Cardiac fibroblast (primary cell): ENCODE measurements around the gene PCDHGC3.

ENCODE experiments used
- DNase-seq, 2 donors: peaks; one replicate each; pipeline versions ENCODE4 v3.0.0 to v3.0.0-alpha.2; 2010; ENCODE audit warnings: low read depth in 2 of 2
- H3K4me3 ChIP-seq, 2 donors: replicated peaks in 1 of 2; 1 replicate in 1 of 2; 2 replicates in 1 of 2; pipeline ENCODE4 v1.5.1; 2011; ENCODE audit warnings: low read depth in 2 of 2, low read length in 2 of 2, mild to moderate bottlenecking in 2 of 2, moderate library complexity in 1 of 2
- CTCF ChIP-seq: IDR thresholded peaks from one replicate; pipeline ENCODE4 v1.5.1; 2011; ENCODE audit warnings: low read depth, mild to moderate bottlenecking, low read length, inconsistent platforms

PCDHGC3 gene

GRCh38 chr5:141437221-141437620, 38.5 kb upstream of the PCDHGC3 start:
- no peak for TF ChIP-seq CTCF
- no peak overlapping the region for H3K4me3 ChIP-seq
- DNase-seq: peak in 1 of 2 donors; percentile 24

GRCh38 chr5:141439411-141440141, 36.2 kb upstream of the PCDHGC3 start:
- DNase-seq: no peak
- no peak overlapping the region for H3K4me3 ChIP-seq
- TF ChIP-seq CTCF: no peak

GRCh38 chr5:141440341-141440740, 35.4 kb upstream of the PCDHGC3 start:
- no peak for TF ChIP-seq CTCF
- no peak overlapping the region for H3K4me3 ChIP-seq
- DNase-seq: no peak

- DNase-seq: no peak
- no peak overlapping the region for H3K4me3 ChIP-seq
These were observed 34.1 kb upstream of the PCDHGC3 start for GRCh38 chr5:141441571-141442170.

GRCh38 chr5:141465351-141465750, 10.4 kb upstream of the PCDHGC3 start:
- no peak for TF ChIP-seq CTCF
- no peak overlapping the region for H3K4me3 ChIP-seq
- DNase-seq: peak in 1 of 2 donors; percentile 35

More at GRCh38 chr5:141441571-141442170, 34.1 kb upstream of the PCDHGC3 start:
- TF ChIP-seq CTCF: no peak

GRCh38 chr5:141476132-141476911, 556 bp downstream of the PCDHGC3 start:
- H3K4me3 ChIP-seq: peak overlapping the region; percentile 63 to 66
- peak; percentile 81 for DNase-seq
- TF ChIP-seq CTCF: no peak
